Measurements from ENCODE around the gene CPAMD8.

Gene CPAMD8

DNA sequence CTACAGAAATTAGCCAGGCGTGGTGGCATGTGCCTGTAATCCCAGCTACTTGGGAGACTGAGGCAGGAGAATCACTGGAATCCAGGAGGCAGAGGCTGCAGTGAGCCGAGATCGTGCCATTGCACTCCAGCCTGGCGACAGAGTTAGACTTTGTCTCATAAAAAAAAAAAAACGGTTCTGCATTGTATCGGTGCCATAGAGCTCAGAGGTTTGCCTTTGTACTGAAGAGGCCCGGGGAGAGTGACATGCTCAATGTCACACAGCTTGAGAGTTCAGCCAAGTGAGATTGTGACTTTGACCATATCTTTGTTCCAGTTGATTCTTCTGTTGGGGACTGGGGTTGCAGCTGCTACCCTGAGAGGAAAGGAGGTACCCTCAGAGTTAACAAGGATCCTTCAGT, 44.3 kb upstream of the CPAMD8 start:
- TF ChIP-seq, protein P1, sequence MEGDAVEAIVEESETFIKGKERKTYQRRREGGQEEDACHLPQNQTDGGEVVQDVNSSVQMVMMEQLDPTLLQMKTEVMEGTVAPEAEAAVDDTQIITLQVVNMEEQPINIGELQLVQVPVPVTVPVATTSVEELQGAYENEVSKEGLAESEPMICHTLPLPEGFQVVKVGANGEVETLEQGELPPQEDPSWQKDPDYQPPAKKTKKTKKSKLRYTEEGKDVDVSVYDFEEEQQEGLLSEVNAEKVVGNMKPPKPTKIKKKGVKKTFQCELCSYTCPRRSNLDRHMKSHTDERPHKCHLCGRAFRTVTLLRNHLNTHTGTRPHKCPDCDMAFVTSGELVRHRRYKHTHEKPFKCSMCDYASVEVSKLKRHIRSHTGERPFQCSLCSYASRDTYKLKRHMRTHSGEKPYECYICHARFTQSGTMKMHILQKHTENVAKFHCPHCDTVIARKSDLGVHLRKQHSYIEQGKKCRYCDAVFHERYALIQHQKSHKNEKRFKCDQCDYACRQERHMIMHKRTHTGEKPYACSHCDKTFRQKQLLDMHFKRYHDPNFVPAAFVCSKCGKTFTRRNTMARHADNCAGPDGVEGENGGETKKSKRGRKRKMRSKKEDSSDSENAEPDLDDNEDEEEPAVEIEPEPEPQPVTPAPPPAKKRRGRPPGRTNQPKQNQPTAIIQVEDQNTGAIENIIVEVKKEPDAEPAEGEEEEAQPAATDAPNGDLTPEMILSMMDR (IDR thresholded peaks at IDR 0.05; ENCODE audit: low read depth, low read length): no peak
- Histone ChIP-seq H3K27me3 (no peaks in the 10 kb centered on the region), H3K36me3 (peaks cover 36% of the 10 kb centered on the region), H3K9me3 (no peaks in the 10 kb centered on the region), H3K4me1 (no peaks in the 10 kb centered on the region; the same call in 1 of the 2 replicates), H3K4me3 (ENCODE audit: low read depth, low read length) (no peak overlapping the region)
- no peak for DNase-seq

DNA sequence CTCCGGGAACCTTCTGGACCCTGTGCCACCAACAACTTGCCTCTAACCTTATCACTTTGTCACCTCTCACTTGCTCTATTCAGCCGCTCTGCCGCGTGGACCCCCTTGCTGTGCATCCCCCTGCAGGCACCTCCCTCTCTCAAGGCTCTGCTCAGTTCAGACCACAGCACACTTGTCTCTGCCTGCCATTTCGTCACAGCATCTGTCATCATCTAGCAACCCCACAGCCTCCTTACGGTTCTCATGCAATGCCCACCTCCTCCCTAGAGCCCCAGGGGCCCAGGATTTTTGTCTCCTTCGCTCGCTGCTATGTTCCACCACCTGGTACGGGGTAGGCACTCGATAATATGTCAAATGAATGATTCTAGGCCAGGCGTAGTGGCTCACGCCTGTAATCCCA, 43.8 kb upstream of the CPAMD8 start:
- H3K9me3 ChIP-seq: no peaks in the 10 kb centered on the region; the same call in 1 of the 2 replicates
- H3K36me3 ChIP-seq: peaks cover 37% of the 10 kb centered on the region
- no peak overlapping the region for H3K4me3 ChIP-seq (ENCODE audit: low read depth, low read length)
- H3K4me1 ChIP-seq: no peaks in the 10 kb centered on the region; the same call in 1 of the 2 replicates
- DNase-seq: no peak
- H3K27me3 ChIP-seq: no peaks in the 10 kb centered on the region
- TF ChIP-seq, protein P1 (IDR thresholded peaks at IDR 0.05; ENCODE audit: low read depth, low read length): no peak

DNA sequence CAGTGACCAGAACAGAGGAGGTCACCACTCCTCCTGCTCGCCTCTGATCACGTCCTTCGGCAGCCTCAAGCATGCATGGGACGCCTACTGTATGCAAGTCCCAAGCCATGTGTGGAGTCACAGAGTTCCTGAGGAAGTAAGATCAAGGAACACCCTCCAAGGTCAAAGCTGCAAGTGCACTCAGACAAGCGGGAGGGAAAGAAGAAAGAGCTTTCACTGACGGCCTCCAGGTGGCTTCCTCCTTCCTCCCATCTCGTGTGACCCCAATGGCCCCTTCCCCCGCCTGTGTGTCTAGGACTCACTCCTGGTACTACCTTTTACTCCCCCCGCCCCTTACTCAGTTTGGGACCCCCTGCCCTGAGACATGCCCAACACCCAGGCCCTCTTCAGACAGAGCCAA, 42.6 kb upstream of the CPAMD8 start:
- no peaks in the 10 kb centered on the region; the same call in 1 of the 2 replicates for H3K4me1 ChIP-seq
- DNase-seq: no peak
- no peak overlapping the region for H3K4me3 ChIP-seq (ENCODE audit: low read depth, low read length)
- TF ChIP-seq, protein P1 (IDR thresholded peaks at IDR 0.05; ENCODE audit: low read depth, low read length): no peak
- H3K27me3 ChIP-seq: no peaks in the 10 kb centered on the region
- H3K9me3 ChIP-seq: peaks cover 7% of the 10 kb centered on the region
- H3K36me3 ChIP-seq: peaks cover 49% of the 10 kb centered on the region

DNA sequence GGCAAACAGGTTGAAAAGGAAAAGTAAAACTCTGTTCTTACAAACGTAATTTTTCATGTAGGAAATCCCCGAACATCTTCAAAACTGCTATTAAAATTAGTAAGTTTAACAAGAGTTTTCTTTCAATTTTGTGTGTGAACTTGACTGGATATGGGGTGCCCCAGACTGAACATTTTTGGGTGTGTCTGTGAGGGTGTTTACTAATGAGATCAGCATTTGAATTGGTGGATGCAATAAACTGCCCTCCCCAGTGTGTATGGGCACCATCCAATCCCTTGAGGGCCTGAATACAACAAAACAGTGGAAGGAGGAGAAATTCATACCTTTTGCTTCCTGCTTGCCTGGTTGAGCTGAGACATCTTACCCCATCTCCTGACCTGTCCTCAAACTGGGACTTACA, 36.8 kb upstream of the CPAMD8 start:
- no peak for DNase-seq
- Histone ChIP-seq H3K4me1 (no peaks in the 10 kb centered on the region), H3K36me3 (peaks cover 68% of the 10 kb centered on the region), H3K9me3 (peaks cover 8% of the 10 kb centered on the region), H3K4me3 (ENCODE audit: low read depth, low read length) (no peak overlapping the region), H3K27me3 (no peaks in the 10 kb centered on the region)
- TF ChIP-seq, protein P1 (IDR thresholded peaks at IDR 0.05; ENCODE audit: low read depth, low read length): no peak

DNA sequence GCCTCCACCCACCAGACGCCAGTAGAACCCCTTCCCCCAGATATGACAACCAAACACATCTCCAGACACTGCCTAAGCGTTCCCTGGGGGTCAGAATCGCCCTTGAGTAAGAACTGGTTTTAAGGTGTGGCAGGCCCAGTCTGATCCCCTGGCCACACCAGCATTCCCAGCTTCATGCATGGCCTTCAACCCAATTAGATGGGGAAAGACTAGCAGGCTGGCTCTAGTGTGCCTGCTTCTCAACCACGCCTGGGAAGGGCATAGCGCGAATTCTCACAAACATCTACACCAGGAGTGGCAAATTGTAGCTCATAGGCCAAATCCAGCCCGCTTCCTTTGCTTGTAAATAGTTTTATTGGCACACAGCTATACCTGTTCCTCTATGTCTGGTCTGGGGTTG, 35.1 kb upstream of the CPAMD8 start:
- TF ChIP-seq, protein P1 (IDR thresholded peaks at IDR 0.05; ENCODE audit: low read depth, low read length): no peak
- H3K36me3 ChIP-seq: peaks cover 71% of the 10 kb centered on the region
- H3K27me3 ChIP-seq: no peaks in the 10 kb centered on the region
- H3K9me3 ChIP-seq: peaks cover 11% of the 10 kb centered on the region
- DNase-seq: no peak
- H3K4me3 ChIP-seq (ENCODE audit: low read depth, low read length): no peak overlapping the region
- H3K4me1 ChIP-seq: no peaks in the 10 kb centered on the region

DNA sequence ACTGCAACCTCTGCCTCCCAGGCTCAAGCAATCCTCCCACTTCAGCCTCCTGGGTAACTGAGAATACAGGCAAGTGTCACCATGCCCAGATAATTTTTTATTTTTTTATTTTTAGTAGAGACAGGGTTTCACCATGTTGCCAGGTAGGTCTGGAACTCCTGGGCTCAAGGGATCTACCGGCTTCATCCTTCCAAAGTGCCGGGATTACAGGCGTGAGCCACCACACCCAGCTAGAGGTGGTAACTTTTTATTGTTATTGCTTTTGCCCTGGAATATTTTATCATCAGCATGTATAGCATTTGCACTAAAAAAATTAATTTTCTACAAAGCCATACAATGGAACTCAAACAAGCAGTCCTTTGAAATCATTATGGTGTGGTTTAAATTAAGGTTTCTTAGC, 34.6 kb upstream of the CPAMD8 start:
- no peaks in the 10 kb centered on the region for H3K4me1 ChIP-seq

More for the DNA sequence above, 34.6 kb upstream of the CPAMD8 start:
- no peak overlapping the region for H3K4me3 ChIP-seq (ENCODE audit: low read depth, low read length)
- peaks cover 11% of the 10 kb centered on the region for H3K9me3 ChIP-seq
- no peak for DNase-seq
- H3K36me3 ChIP-seq: peaks cover 69% of the 10 kb centered on the region
- H3K27me3 ChIP-seq: no peaks in the 10 kb centered on the region
- TF ChIP-seq, protein P1 (IDR thresholded peaks at IDR 0.05; ENCODE audit: low read depth, low read length): no peak
